ENCODE data around the gene NPHP4. TPM values are rescaled to one million over a fixed set of nuclear protein-coding genes. Genes with fewer than 3 reads are reported as not detected.

The NPHP4 gene
- total RNA-seq, 1 experiment from 2014 or later, result 16.8 TPM

- DNase-seq (ENCODE audit: low spot score), result no peak
- CTCF ChIA-PET, result interaction anchor here (1.8 to 2.1 kb wide), 2 partner anchors 22 to 41 kb away, joined by 4 to 9 read pairs; no protein-coding TSS in a partner anchor
- H3K36me3 Mint-ChIP-seq, result no peaks in the 10 kb centered on the region
- no peak for TF ChIP-seq JAZF1 (CRISPR knock-in tag; IDR thresholded peaks at IDR 0.05)
- TF ChIP-seq USF2 (CRISPR knock-in tag; IDR thresholded peaks at IDR 0.05), result no peak
- no peak for TF ChIP-seq TEAD1 (CRISPR knock-in tag; IDR thresholded peaks at IDR 0.05)
- no peaks in the 10 kb centered on the region for H3K4me1 Mint-ChIP-seq
- H3K27me3 Mint-ChIP-seq (ENCODE audit: low read depth), result no peaks in the 10 kb centered on the region; the same call in 1 of the 2 replicates
- no peak overlapping the region for H3K27ac Mint-ChIP-seq
- POLR2A ChIA-PET, result no interaction called here
- no peaks in the 10 kb centered on the region for H3K9me3 Mint-ChIP-seq
- H3K4me3 Mint-ChIP-seq, result no peak overlapping the region
- no peak for ATAC-seq
Observed at GRCh38 chr1:6011946-6012258, 19.7 kb upstream of the NPHP4 start.

- Mint-ChIP-seq H3K4me3 (no peak overlapping the region), H3K36me3 (no peaks in the 10 kb centered on the region), H3K27ac (no peak overlapping the region), H3K4me1 (no peaks in the 10 kb centered on the region), H3K9me3 (no peaks in the 10 kb centered on the region), H3K27me3 (ENCODE audit: low read depth) (no peaks in the 10 kb centered on the region; the same call in 1 of the 2 replicates)
- no peak for ATAC-seq
- ChIA-PET POLR2A (no interaction called here), CTCF (interaction anchor here (1.0 to 2.1 kb wide), 5 partner anchors 18 to 71 kb away, joined by 3 to 9 read pairs (median 3); no protein-coding TSS in a partner anchor)
- no peak for TF ChIP-seq TEAD1 (CRISPR knock-in tag; IDR thresholded peaks at IDR 0.05)
- no peak for TF ChIP-seq ATF6 (CRISPR knock-in tag; IDR thresholded peaks at IDR 0.05)
- TF ChIP-seq ZNF425 (CRISPR knock-in tag; conservative IDR thresholded peaks at IDR 0.05), result no peak
- TF ChIP-seq ZNF138 (CRISPR knock-in tag; conservative IDR thresholded peaks at IDR 0.05), result no peak
- no peak for DNase-seq (ENCODE audit: low spot score)
Observed at GRCh38 chr1:6011161-6011945, 19.1 kb upstream of the NPHP4 start.

- CTCF ChIA-PET, result interaction anchor here (0.6 to 2.1 kb wide), 6 partner anchors 12 to 72 kb away, joined by 3 to 9 read pairs (median 4); no protein-coding TSS in a partner anchor
- POLR2A ChIA-PET, result no interaction called here
- Mint-ChIP-seq H3K9me3 (no peaks in the 10 kb centered on the region), H3K27me3 (ENCODE audit: low read depth) (no peaks in the 10 kb centered on the region; the same call in 1 of the 2 replicates), H3K4me3 (no peak overlapping the region), H3K27ac (no peak overlapping the region), H3K4me1 (no peaks in the 10 kb centered on the region), H3K36me3 (no peaks in the 10 kb centered on the region)
- ATAC-seq, result peak; percentile 44
- DNase-seq (ENCODE audit: low spot score), result no peak
- TF ChIP-seq FOXP1 (CRISPR knock-in tag; IDR thresholded peaks at IDR 0.05; ENCODE audit: borderline replicate concordance), result no peak
- no peak for TF ChIP-seq ZNF532 (CRISPR knock-in tag; IDR thresholded peaks at IDR 0.05; ENCODE audit: borderline replicate concordance)
- TF ChIP-seq JUN (CRISPR knock-in tag; IDR thresholded peaks at IDR 0.05), result no peak
- TF ChIP-seq ZNF232 (CRISPR knock-in tag; IDR thresholded peaks at IDR 0.05), result no peak
- no peak for TF ChIP-seq TCF7 (CRISPR knock-in tag; IDR thresholded peaks at IDR 0.05; ENCODE audit: low read depth)
- TF ChIP-seq ZSCAN18 (CRISPR knock-in tag; IDR thresholded peaks at IDR 0.05), result no peak
- no peak for TF ChIP-seq ZNF263 (CRISPR knock-in tag; IDR thresholded peaks at IDR 0.05; ENCODE audit: low read depth)
- TF ChIP-seq SOX15 (CRISPR knock-in tag; IDR thresholded peaks at IDR 0.05), result no peak
- TF ChIP-seq FOXK1 (CRISPR knock-in tag; IDR thresholded peaks at IDR 0.05), result no peak
- TF ChIP-seq ZMAT4 (CRISPR knock-in tag; IDR thresholded peaks at IDR 0.05), result no peak
Observed at GRCh38 chr1:6010554-6010953, 18.3 kb upstream of the NPHP4 start.
